ENCODE data around the gene C4orf36.

C4orf36 gene

DNA sequence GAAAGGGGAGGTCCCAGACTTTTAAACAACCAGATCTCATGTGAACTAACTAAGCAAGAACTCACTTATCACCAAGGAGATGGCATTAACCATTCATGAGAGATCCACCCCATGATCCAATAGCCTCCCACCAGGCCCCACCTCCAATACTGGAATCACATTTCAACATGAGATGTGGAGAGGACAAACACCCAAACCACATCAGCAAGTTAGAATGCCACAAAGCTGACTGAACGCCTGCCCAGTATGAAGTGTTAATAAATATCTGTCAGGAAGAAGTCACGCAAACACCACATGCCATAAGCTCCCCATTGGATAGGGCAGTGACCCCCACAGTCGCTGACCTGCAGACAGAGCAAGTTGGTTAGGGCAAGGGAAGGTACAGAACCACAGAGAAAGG is 57.3 kb downstream of the C4orf36 start:
- TF ChIP-seq, protein P1, sequence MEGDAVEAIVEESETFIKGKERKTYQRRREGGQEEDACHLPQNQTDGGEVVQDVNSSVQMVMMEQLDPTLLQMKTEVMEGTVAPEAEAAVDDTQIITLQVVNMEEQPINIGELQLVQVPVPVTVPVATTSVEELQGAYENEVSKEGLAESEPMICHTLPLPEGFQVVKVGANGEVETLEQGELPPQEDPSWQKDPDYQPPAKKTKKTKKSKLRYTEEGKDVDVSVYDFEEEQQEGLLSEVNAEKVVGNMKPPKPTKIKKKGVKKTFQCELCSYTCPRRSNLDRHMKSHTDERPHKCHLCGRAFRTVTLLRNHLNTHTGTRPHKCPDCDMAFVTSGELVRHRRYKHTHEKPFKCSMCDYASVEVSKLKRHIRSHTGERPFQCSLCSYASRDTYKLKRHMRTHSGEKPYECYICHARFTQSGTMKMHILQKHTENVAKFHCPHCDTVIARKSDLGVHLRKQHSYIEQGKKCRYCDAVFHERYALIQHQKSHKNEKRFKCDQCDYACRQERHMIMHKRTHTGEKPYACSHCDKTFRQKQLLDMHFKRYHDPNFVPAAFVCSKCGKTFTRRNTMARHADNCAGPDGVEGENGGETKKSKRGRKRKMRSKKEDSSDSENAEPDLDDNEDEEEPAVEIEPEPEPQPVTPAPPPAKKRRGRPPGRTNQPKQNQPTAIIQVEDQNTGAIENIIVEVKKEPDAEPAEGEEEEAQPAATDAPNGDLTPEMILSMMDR (IDR thresholded peaks at IDR 0.05; ENCODE audit: insufficient read depth, low read depth, low read length, missing control alignments): no peak
- peak; percentile 80 for DNase-seq (ENCODE audit: low read depth)
- no peak overlapping the region for H3K4me3 ChIP-seq (ENCODE audit: low read length)

GRCh38 chr4:86833615-86834014 is 58.6 kb downstream of the C4orf36 start:
- no peak overlapping the region for H3K4me3 ChIP-seq (ENCODE audit: low read length)
- no peak for DNase-seq (ENCODE audit: low read depth)
- TF ChIP-seq, protein P1 (IDR thresholded peaks at IDR 0.05; ENCODE audit: insufficient read depth, low read depth, low read length, missing control alignments): no peak

DNA sequence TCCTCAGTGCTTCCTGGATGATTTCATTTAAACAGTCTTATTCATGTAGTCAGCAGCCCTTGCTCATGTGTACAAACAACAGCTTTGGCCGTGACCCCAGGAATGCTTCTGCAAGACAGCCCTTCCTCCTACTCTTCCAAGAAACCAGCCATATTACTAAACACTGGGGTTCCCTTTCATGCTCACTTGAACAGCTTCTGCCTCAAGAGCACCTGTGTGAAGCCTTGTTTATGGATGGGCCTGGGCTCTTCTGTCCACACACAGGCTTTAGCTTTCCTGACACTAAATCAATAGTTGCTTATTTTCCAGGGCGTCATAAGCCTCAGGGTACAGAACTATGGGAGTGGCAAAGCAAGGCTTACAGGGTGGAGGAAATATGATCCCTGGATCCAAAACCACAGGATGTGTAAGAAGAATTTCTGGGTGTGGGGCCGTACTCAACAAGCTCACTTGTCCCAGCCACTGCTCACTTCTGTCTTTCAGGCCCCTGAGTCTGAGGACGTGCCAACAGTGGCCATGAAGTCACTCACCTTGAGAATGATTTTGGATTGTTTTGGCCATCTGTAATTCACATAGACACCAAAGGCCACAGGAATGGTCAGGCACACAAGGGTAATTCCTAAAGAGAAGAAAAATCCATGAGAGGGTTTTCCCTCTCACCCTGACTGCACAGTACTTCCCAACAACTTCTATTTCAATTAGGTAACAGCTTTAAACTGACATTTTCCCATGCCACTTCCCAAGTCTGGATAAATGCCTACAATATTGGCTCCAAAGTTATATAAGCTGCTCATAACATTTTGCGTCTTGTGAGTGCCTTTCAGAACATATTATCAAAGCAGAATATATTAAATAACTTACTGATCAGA is 60.7 kb downstream of the C4orf36 start:
- peak; percentile 99 for DNase-seq (ENCODE audit: low read depth)
- TF ChIP-seq, protein P1 (IDR thresholded peaks at IDR 0.05; ENCODE audit: insufficient read depth, low read depth, low read length, missing control alignments): no peak
- H3K4me3 ChIP-seq (ENCODE audit: low read length): no peak overlapping the region
